Fibroblast of skin of right quadriceps (primary cell): Measurements from ENCODE around the gene ARHGEF33.
"Not testable (repeated sequence)": the region's sequence is repeated elsewhere in the genome, so short reads cannot be mapped to it uniquely, and the experiment has no call there.

Experiments
- DNase-seq: peaks from one replicate; pipeline ENCODE4 v3.0.0-alpha.2; 2013

Gene ARHGEF33

GRCh38 chr2:38911191-38911590, 21.5 kb downstream of the ARHGEF33 start:
- no peak for DNase-seq

- no peak for DNase-seq
Observed at GRCh38 chr2:38912619-38913018, 22.9 kb downstream of the ARHGEF33 start.

GRCh38 chr2:38922389-38922788, 32.7 kb downstream of the ARHGEF33 start:
- no peak for DNase-seq

GRCh38 chr2:38922902-38923301, 33.2 kb downstream of the ARHGEF33 start:
- DNase-seq, result no peak

- no peak for DNase-seq
Observed at GRCh38 chr2:38925982-38926381, 36.3 kb downstream of the ARHGEF33 start.

GRCh38 chr2:38930600-38930999, 40.9 kb downstream of the ARHGEF33 start:
- no peak for DNase-seq

GRCh38 chr2:38932586-38932985, 42.9 kb downstream of the ARHGEF33 start:
- DNase-seq, result no peak

GRCh38 chr2:38933653-38934052, 44.0 kb downstream of the ARHGEF33 start:
- DNase-seq, result peak; percentile 85

- DNase-seq, result no peak
Observed at GRCh38 chr2:38934742-38935141, 45.1 kb downstream of the ARHGEF33 start.

GRCh38 chr2:38935568-38936172, 46.0 kb downstream of the ARHGEF33 start:
- DNase-seq, result peak; percentile 57

GRCh38 chr2:38936516-38936915, 46.8 kb downstream of the ARHGEF33 start:
- DNase-seq, result not testable (repeated sequence)

GRCh38 chr2:38937548-38937947, 47.9 kb downstream of the ARHGEF33 start:
- no peak for DNase-seq

GRCh38 chr2:38940746-38941145, 51.1 kb downstream of the ARHGEF33 start:
- DNase-seq, result no peak

GRCh38 chr2:38943784-38944183, 54.1 kb downstream of the ARHGEF33 start:
- no peak for DNase-seq

- DNase-seq, result peak; percentile 11
Observed at GRCh38 chr2:38945372-38945771, 55.7 kb downstream of the ARHGEF33 start.

- DNase-seq, result no peak
Observed at GRCh38 chr2:38945911-38946310, 56.2 kb downstream of the ARHGEF33 start.

GRCh38 chr2:38947241-38948239, 57.9 kb downstream of the ARHGEF33 start:
- peak; percentile 59 for DNase-seq

GRCh38 chr2:38948387-38948882, 58.8 kb downstream of the ARHGEF33 start:
- no peak for DNase-seq

GRCh38 chr2:38948995-38949394, 59.3 kb downstream of the ARHGEF33 start:
- DNase-seq, result no peak

GRCh38 chr2:38951766-38952165, 62.1 kb downstream of the ARHGEF33 start:
- DNase-seq, result no peak

GRCh38 chr2:38957972-38958371, 68.3 kb downstream of the ARHGEF33 start:
- no peak for DNase-seq

- DNase-seq, result no peak
Observed at GRCh38 chr2:38959466-38959865, 69.8 kb downstream of the ARHGEF33 start.

- DNase-seq, result peak; percentile 90
Observed at GRCh38 chr2:38959938-38960608, 70.4 kb downstream of the ARHGEF33 start.
